HG02884 (cell line): ENCODE measurements around the gene GASK1B.
A peak's percentile ranks its signal among the peaks of the same experiment; 100 is the strongest.

Source experiments
- ATAC-seq: cut with Tn5 transposase; IDR thresholded peaks from one replicate; pipeline ENCODE4 v1.9.1; 2021; ENCODE audit warnings: mild to moderate bottlenecking, moderate library complexity; ENCODE audit not compliant: unreplicated experiment

Gene GASK1B

GRCh38 chr4:158172261-158173258, at the start of gene GASK1B:
Gene GASK1B (minus strand): TSS chr4:158173025. CDS start chr4:158171375, 1,650 bp downstream.
- peak; percentile 51 for ATAC-seq

DNA sequence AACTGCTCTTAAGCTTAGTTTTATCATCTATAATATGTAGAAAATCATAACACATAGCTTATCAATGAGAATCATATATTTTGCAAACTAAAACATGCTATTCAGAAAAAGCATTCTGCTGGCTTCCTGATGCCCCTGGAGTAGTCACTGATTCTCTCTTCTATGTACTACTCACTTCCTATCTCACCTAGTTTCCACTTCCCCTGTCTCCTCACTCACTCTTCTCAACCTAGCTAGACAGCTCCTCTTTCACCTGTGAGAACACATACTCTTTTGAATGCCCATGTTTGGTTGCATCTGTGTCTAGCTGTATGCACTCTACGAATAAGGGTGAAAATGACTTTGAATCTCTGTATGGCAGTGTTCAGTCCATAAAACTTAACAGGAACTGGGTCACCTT, 46.8 kb upstream of the GASK1B start:
- peak; percentile 62 for ATAC-seq

GRCh38 chr4:158217763-158218162, 44.9 kb upstream of the GASK1B start:
- no peak for ATAC-seq

DNA sequence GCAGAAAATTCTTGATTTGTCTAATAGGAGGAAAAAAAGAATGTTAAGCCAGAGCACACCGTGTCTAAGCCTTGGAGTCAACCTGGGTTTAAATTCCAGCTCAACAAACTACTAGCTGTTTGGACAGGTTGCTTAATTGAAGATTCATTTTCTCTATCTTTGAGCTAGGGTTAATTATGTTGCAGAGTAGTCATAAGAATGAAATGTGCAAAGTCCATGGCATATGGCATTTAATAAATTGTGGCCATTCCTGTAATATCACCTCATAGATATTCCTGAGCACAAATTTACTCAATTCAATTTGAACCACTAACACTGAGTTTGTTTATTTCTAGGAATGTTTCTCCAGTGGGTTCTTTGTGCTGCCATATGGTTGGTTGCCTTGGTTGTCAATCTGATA, 42.0 kb upstream of the GASK1B start:
- ATAC-seq, result no peak

- ATAC-seq, result no peak
Measured at GRCh38 chr4:158213466-158213865, 40.6 kb upstream of the GASK1B start.

DNA sequence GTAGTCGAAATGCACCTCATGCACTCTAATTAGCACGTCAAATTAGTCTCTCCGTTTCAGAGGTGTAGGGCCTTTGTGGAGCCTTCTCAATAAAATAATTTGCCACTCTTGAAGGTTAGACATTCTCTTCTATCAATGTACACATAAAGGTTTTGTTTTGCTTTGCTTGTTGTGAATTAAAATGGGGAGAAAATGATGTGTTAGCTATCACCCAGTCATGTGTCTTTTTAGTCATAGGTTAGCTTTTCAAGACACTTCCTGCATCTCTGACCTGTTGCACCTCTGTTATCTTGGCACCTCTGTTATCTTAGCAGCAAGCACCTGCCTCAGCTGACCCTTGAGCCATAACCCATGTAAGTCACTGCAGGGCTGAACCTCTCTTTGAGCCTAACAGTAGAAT, 38.4 kb upstream of the GASK1B start:
- ATAC-seq, result no peak

DNA sequence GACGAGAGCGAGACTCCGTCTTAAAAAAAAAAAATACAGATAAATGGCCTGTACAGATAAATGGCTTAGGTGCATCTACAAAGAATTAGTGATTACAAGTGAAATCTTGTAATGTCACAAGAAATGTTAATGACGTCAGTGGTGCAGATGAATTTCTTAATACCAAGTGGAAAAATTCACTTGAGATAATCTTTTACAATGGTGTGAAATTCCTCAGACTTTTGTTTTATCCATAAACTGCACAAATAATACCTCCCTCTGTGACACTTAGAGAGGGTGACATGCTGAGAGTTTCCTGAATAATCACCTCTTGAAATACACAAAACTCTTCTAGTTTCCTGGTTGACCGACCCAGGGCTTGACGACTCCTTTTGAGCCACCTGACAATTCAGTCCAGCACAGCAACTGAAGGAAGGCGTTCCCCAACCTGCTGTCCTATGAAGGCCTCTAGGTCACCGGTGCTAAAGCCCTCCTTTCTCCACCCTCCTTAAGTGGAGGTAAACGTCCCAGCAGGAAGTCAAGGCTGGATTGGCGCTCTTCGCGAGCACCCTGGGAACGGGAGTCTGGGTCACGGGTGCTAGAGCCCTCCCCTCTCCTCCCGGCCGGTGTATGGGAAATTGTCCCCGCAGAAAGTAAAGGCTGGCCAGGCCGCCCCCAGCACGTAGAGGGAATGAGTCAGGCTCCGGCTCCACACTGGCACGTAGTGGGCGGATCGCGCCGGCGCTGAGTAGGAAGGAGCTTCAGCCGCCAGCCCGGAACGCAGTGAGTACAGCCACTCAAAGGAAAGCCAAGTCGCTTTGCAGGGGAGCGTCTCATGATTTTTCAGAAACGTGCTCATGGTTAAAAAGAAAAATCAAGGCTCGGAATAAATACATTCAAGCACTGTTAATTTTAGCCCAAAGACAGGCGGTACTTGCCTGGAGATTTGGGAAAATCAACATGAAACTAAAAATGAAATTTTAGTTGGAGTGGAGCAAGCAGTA, 37.3 kb upstream of the GASK1B start, which contains the start of gene TMEM144:
TSS of gene TMEM144 (plus strand) at position 662 of the 983 bp plus-strand sequence. CDS start 2,182 bp downstream, outside the sequence.
- ATAC-seq, result peak; percentile 91

GRCh38 chr4:158208963-158209640, 36.3 kb upstream of the GASK1B start:
- ATAC-seq, result peak; percentile 71

- no peak for ATAC-seq
Measured at GRCh38 chr4:158203929-158204328, 31.1 kb upstream of the GASK1B start.

DNA sequence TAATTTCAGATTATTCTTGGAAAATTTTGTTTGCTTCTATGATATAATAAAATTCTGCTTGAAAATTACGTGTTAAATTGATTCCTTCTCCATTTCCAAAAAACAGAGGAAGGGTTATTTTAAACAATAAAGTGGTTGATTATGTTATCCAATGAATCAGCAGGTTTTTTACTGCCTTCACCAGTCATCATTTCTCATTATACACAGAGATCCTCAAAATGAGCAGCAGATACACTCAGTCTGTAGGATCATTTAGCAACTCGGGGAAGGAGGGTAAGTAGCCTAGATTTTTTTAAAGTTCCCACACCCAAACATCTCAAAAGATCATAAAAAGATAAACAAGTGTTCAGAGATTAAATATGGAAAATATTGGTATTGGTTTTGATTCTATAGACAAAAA, 30.6 kb upstream of the GASK1B start:
- no peak for ATAC-seq

- ATAC-seq, result no peak
Measured at GRCh38 chr4:158202481-158202880, 29.7 kb upstream of the GASK1B start.

DNA sequence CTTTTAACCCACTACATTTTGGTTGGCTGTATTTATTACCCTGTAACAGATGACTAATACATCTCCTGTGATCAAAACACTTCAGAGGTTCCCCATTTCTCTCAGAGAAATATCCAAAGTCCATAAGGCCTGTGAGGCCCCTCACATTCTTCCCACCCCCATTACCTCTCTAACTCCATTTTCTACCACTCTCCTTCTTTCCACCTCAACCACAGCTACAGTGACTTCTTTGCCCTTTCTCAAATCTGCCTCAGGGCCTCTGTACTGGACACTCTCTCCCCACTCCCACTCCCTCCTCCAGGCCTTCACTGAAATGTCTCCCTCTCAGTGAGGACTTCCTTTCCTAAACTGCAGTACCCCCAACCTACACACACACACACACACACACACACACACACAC, 29.1 kb upstream of the GASK1B start:
- ATAC-seq, result no peak

GRCh38 chr4:158201322-158201721, 28.5 kb upstream of the GASK1B start:
- ATAC-seq, result no peak

DNA sequence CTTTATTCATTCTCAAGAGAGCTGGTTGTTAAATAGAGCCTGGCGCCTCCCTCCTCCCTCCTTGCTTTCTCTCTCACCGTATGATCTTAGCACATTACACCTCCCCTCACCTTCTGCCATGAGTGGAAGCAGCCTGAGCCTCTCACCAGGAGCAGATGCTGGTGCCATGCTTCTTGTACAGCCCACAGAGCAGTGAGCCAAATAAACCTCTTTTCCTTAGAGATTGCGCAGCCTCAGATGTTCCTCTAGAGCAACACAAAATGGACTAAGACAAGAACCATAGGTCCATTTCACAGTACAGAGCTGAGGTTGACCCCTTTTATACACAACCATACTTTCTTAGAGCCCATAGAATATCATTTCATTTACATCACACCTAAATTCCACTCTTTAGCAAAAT, 27.4 kb upstream of the GASK1B start:
- no peak for ATAC-seq

DNA sequence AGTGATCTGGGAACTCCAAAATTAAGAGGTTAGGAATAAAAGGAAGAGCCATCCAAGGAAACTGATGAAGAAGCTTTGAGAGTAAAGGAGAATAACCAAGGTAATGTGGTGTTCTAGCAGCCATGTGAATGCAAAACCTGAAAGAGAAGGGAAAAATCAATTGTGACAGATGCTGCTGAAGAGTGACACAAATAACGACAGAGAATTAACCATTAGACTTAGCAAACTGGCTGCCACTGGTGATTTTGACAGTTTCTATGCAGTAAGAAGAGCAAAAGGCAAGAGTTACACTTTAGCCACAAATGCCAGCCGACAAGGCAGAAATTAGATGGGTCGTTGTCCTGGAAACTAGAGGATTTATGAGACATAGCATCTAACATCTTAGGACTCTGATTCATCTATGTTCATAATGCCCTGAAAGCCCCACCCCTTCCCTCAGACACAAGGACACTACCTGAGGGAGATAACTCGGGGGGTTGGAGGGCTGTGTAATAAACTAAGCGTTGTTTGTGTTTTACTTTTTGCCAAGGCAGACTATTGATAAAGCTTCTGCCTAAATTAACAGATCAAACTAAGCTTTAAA, 24.5 kb upstream of the GASK1B start:
- ATAC-seq, result no peak

GRCh38 chr4:158195297-158195696, 22.5 kb upstream of the GASK1B start:
- no peak for ATAC-seq

DNA sequence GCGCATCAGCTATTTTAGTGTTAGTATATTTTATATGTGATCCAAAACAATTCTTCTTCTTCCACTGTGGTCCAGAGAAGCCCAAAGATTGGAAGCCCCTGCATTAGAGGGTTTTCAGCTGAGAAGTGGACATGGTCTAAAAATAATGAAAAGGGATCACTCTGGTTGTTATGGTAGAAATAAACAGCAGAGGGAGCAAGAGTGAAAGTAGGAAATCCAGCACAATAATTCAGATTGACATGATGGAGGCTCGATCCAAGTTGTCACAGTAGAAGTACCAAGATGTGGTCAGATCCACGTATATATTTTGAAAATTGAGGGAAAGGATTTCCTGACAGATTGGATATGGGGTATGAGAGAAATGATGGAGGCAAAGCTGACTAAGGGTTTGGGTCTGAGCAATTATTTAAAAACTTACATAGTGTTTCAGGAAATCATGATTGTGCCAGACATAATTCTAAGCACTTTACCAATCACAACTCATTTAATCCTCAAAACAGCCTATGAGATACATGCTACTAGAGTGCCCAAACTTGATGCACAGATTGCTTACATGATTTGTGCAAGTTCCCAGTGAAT, 20.4 kb upstream of the GASK1B start:
- ATAC-seq, result peak; percentile 67

DNA sequence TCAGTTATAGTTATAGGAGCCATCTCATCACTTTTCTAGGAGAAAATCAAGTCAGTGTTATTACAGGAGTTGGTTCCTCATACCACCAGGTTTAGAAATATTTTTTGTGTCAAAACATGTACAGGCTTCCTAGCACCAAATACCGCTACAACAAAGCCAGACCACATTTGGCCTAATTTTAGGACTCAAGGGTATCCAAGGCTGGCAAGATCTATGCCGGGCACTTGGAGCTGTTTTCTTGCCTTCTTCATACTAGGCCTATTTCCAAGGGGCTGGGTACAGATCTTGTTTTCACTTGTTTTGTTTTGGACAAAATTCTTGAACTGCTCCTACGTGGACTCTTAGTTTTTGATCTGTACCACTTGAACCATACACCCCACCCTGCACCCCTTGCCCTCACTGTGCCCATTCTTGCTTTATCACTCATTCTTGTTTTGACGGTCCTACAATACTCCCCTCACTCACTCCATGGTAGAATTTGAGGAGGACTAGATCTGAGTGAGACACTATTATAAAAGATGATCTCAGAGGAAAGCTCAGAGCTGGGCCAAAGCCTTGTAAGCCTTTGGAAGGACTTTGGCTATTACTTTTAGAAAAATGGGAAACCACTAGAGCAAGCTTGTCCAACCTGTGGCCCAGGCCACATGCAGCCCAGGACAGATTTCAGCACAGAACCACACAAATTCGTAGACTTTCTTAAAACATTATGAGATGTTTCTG, 19.8 kb upstream of the GASK1B start:
- ATAC-seq, result no peak

GRCh38 chr4:158190718-158191117, 17.9 kb upstream of the GASK1B start:
- no peak for ATAC-seq
